NCI-H748 treated with DMSO at 0.1 percent for 48 hours (cell line): ENCODE results near the gene BSG.
"Not testable (repeated sequence)": the region's sequence is repeated elsewhere in the genome, so short reads cannot be mapped to it uniquely, and the experiment has no call there.

Source experiments
- DNase-seq: peaks from one replicate; lab custom pipeline; 2025; lab: John Stamatoyannopoulos, UW

BSG gene

DNA sequence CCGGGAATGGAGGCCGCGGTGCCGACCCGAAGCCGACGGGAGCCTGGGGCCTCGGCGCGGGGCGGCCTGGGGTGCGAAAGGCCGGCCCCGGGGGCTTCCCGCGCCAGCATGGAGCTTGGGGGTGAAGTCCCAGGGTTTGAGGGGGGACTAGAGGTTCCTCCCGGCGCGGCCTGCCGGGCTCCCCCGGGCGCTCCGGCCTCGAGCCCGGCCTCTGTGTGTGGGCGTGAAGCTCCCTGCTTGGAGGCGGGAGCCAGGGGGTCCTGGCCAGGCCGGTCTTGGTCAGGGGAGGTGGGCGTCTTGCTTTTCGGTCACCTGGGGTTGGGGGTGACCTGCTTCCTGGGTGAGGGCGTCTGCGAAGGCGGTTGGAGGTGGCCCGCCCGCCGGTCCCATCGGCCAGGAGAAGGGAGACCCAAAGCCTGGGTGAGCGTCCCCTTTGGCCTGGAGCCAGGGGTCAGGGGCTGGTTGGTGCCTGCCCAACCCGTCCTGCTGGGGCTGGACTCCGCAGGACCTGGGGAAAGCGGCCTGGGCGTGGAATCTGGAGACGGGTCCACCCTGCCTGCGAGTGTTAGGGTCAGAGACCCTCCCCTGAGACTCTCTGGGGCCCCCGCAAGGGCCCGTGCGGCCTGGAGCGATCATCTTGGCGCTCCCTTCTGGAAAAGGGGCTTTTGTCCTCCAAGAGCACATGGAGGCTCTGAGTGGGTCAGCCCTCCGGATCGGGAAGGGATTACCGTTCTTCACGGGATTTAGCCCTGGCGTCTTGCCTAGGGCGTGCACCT lies 535 bp downstream of the BSG start:
- DNase-seq, result no peak

DNA sequence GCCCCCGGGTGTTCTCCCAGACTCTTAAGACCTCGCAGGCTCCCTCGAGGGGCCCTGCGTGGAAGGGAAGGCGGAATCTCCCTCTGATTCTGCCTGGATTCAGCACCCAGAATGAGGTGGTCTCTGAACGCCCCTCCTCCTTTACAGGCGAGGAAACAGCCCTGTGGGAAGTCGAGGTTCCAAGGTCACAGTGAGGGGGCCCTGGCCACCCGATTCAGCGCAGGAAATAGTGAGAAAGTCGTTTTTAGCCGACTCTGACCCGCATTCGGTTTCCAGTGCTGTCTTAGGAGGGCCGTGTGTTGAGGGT lies 1.1 kb downstream of the BSG start:
- DNase-seq, result no peak

DNA sequence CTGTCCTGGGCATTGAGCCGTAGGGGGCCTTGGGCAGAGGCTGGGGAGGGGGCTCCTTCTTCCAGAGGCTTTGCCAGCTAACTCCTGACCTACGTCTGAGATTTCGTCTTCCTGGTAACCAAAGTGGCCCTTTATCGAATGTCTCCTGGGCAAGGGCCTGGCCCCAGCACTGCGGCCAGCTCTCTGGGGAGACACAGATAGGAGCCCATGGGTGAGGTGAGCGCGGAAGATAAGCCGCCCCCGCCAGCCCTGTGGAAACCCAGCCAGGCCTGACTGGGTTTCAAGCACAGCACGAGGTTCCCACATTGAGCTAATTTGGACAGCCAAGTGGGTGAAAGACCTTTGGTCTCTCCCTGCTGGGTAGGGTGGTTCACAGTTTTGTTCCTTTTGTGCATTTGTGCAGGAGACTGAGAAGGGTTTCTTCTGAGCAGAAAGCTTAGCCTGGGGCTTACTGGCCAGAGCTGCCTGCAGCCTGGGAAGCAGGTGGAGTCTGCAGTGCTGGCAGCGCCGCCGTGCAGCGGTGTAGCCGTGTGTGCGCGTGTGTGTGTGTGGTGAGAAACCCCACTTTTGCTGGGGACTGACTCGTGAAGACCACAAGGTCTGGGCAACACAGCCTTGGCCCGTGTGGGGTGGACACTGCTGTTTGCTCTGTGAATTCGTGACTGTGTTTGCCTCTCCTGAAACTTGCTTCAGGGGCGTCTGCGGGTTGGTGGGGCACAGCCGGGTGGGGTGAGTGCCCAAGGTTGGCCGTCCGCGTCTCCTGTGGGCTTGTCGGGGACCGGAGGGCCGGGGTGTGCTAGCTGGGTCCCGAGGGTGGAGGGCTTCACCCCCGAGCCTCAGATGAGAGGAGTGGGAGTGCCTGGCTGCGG lies 2.5 kb downstream of the BSG start:
- no peak for DNase-seq

DNA sequence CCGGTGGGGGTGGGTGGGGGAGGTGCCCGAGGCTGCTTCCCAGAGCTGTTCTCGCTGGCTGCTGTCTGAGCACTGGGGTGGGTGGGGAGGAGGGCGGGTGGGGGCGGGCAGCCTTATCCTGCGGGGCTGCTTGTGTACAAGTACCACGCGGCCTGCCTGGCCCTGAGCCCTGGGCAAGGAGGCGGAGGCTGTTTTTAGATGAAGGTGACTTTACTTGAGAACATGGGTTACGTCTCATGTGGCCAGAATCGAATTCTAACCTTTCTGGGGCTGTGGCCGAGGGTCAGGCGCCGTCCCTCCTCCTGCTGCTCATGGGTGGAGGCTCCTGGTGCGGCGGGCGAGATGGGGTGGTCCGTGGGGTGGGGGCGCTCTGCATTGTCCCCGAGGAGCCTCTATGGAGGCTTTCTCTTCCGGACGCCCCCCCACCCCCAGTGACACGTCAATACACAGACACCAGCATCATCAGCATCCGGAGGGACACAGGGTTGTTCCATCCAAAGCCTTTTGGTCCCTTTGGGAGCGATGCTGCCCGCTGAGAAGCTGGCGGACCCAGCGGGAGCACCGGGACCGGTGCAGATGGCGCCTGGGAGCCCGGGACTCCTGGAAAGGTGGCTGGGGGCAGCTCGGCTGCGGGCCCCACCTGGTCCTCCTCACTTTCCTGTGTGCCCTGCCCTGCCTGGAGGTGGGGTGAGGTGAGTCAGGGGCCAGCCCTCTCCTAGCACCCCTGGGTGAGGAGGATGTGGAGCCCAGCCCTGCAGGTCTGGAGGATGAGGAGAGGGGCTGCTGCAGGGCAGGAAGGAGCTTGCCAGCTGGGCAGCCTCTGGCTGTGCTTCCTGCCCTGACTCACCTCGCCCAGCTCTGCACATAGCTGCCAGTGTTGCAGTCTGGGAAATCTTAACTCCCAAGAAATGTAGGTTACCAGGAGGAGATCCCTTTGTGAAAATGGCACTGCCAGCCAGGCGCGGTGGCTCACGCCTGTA lies 3.4 kb downstream of the BSG start:
- no peak for DNase-seq

DNA sequence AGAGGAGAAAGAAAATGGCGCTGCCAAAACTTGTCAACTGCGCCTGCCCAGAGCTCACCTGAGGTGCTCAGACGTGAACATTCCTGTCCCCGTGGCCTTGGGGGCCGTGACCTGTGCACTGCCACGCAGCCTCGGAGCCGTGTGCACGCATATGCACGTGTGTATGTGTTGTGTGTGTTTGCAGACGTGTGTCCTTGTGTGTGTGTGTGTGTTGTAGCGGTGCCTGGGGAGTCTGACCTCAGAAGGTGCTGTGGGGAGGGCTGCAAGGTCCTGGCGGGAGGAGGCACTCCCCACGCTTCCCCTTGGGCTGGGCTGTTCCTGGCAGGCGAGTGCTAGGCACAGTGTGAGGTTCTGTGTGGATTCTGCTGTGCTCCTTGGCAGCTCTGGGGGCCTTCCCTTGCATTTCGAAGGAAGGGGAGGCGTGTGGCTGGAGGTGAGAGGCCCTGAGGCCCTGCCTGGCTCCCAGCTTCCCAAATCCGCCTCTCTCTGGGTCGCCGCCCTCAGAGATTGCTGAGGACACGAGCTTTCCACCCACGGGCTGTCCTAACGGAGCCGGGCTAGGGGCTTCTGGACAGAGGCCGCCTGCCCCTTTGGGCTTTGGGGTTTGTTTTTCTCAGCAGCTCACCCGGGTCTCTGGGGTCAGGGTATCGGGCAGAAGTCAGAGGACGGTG lies 4.5 kb downstream of the BSG start:
- no peak for DNase-seq

DNA sequence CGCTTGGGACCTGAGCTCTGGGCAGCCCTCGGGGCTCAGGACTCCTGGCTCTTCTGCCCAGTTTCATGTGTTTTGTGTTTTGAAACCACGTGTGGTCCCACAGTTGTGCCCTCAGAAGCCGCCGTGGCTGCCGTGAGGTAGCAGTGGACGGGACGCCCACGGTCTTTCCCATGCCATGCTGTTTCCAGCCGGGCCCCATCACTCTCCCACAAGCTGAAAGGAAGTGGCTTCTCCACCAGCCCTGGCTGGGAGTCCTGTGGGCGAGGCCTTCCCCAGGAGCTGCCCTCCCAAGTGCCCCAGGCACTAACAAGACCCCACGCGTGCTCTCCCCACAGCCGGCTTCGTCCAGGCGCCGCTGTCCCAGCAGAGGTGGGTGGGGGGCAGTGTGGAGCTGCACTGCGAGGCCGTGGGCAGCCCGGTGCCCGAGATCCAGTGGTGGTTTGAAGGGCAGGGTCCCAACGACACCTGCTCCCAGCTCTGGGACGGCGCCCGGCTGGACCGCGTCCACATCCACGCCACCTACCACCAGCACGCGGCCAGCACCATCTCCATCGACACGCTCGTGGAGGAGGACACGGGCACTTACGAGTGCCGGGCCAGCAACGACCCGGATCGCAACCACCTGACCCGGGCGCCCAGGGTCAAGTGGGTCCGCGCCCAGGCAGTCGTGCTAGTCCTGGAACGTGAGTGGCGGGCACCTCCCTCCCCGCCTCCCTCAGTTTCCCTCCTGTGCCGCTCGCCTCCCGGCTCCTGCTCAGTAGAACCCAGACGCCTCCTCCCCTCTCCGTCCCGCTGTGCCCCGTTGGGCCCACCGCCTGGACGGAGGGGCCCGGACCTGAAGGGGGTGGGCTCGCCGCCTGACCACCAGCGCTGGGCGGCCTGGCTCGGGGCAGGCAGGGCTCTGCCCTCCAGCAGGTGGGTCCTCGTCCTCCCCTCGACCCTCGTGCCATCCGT lies 5.3 kb downstream of the BSG start:
- no peak for DNase-seq

DNA sequence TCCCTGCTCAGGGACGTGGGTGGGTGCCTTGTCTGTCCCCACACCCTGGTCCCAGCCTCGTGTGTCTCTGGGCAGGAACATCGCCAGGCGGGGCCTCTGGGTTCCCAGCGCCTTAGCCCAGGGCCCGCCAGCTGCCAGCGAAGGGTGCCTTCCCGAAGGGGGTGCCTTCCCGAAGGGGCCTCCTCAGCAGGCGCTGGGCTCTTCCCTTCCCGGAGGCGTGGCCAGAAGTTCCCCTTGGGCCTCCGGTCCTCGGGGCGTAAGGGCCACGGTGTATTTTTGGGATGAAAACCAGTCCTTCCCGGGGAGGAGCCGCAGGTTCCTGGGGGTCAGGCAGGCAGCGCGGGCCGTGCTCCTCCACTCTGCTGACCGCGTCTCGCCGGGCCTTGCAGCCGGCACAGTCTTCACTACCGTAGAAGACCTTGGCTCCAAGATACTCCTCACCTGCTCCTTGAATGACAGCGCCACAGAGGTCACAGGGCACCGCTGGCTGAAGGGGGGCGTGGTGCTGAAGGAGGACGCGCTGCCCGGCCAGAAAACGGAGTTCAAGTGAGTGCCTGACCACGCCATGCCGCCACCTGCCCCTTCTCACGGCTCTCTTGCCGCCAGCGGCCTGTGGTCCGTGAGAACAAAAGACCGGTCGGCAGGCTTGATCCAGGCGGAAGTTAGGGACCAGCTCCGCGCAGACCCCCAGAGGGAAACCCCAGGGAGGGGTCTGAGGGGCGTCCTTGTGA lies 6.9 kb downstream of the BSG start:
- no peak for DNase-seq

DNA sequence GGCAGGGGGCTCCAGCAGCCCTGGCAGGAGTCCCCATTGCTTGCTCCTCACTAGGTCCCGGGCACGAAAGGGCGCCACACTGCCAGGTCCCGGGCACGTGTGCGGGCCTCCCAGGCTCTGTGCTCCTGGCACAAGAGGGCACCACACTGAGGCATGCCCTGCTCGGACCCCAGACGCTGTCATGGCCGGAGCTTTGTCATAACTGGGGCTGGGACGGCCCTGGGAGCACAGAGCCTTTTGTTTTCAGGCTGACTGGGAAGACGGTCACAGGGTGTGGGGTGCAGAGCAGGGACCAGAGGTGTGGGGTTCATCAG lies 7.4 kb downstream of the BSG start:
- DNase-seq, result no peak

DNA sequence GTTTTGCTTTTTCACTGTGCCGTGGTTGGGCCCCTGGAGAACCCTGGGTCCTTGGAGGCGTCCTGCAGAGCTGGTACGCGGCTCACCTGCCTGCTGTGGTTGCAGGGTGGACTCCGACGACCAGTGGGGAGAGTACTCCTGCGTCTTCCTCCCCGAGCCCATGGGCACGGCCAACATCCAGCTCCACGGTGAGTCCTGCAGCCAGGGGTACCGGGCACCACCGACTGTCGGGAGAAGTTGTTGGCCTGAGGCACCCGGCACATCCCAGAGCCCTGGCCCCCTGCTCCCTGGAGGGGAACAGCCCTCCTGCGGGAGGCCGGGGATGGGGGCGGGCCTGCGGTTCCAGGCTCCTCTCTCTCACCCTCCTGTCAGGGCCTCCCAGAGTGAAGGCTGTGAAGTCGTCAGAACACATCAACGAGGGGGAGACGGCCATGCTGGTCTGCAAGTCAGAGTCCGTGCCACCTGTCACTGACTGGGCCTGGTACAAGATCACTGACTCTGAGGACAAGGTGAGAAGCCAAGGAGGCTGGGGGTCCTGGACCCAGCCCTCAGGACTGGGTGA lies 8.0 kb downstream of the BSG start:
- DNase-seq, result no peak

DNA sequence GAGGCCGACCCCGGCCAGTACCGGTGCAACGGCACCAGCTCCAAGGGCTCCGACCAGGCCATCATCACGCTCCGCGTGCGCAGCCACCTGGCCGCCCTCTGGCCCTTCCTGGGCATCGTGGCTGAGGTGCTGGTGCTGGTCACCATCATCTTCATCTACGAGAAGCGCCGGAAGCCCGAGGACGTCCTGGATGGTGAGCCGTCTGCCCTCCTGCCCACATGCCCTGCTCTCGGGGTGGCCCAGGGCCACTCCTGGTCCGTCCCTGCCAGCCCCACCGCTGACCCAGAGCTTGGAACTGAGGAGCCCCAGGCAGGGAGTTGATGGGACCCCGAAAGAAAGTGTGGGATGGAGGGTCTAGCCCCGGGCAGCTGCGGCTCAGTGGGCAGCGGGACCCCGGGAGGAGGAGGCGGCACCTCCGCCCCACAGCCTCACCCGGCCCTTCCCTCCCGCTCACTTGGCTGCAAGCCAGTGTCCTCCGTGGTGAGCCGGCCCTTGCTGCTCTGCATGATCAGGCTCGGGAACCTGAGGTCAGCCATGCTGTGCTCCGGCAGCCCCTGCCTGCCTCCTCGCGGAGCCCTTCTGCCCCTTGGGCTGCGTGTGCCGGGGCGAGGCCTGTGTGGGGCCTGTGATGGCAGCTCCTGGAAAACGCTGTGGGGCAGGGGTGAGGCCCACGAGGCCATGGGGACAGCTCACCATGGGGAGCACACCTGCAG lies 9.2 kb downstream of the BSG start:
- no peak for DNase-seq

DNA sequence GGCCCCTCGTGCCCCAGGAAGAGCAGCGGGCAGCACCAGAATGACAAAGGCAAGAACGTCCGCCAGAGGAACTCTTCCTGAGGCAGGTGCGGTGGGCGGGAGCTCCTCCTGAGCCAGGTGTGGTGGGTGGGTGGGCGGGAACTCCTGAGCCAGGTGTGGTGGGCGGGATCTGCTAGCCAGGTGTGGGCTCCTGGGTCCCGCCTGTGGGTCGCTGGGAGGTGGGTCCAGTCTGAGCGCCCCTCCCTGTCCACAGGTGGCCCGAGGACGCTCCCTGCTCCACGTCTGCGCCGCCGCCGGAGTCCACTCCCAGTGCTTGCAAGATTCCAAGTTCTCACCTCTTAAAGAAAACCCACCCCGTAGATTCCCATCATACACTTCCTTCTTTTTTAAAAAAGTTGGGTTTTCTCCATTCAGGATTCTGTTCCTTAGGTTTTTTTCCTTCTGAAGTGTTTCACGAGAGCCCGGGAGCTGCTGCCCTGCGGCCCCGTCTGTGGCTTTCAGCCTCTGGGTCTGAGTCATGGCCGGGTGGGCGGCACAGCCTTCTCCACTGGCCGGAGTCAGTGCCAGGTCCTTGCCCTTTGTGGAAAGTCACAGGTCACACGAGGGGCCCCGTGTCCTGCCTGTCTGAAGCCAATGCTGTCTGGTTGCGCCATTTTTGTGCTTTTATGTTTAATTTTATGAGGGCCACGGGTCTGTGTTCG lies 10.3 kb downstream of the BSG start:
- DNase-seq, result no peak

DNA sequence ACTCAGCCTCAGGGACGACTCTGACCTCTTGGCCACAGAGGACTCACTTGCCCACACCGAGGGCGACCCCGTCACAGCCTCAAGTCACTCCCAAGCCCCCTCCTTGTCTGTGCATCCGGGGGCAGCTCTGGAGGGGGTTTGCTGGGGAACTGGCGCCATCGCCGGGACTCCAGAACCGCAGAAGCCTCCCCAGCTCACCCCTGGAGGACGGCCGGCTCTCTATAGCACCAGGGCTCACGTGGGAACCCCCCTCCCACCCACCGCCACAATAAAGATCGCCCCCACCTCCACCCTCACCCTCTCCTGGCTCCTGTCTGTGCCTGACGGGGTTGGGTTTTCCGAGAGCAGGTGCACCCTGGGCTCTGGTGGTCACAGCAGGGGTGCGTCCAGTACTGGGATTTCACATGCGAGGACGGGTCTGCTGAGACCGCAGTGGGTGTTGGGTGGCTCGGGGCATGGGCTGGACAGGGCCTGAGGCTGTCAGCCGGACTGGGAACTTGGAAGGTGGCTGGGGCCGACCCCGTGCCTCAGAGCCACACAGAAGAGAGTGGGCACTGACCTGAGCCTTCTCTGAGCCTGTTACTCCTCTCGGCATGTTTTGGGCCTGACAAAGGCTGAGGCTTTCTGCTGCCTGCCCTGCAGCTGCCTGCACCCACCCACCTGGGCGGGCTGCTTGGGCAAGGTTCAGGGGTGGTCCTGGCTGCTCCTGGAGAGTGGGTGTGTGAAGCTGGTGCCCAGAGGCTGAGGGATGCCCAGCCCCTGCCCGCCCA lies 11.0 kb downstream of the BSG start:
- no peak for DNase-seq

DNA sequence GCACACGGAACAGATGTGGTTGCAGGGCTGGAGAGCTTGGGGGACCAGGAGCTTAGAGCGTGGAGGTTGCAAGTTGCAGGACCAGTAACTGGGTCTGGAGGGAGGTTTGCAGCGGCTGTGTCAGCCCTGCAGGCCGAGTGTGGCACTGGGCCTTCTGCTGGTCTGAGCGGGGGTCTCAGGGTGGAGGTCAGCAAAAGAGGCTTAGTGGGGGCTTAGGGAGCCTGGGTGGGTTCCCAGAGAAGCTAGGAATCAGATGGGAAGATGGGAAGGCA lies 11.5 kb downstream of the BSG start:
- no peak for DNase-seq

DNA sequence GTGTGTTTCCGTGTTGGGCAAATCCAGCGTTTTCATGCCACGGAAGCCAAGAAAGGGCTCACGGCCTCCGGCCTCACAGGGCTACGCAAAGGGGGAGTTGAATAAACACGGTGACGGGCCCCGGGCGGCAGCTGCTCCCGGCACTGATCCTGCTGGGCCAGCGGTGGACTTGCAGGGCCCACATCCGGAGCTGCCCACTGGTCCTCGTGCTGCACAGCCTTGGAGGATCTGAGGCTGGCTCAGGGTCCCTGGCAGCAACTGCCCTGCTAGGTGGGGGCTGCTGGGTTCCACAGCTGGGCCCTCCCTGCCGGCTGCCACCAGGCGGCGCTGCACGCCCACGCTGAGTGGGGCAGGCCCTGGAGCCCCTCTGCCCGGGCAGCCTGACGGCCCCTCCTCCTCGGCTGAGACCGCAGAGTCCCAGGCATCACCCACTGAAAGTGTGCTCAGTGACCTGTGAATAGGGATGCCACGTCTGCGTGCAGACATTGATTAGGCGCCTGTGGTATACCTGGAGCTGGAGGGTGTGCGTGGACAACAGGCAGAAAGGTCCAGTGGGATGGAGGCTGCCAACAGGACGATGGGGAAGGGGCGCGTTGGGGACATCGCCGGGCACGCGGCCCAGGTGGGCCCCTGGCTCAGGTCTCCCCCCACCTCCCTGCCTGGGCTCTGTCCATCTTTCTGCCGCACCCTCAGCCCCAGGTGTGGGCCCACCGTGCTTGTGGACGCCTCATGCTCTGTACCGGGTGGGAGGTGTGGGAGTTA lies 12.0 kb downstream of the BSG start:
- DNase-seq, result no peak

DNA sequence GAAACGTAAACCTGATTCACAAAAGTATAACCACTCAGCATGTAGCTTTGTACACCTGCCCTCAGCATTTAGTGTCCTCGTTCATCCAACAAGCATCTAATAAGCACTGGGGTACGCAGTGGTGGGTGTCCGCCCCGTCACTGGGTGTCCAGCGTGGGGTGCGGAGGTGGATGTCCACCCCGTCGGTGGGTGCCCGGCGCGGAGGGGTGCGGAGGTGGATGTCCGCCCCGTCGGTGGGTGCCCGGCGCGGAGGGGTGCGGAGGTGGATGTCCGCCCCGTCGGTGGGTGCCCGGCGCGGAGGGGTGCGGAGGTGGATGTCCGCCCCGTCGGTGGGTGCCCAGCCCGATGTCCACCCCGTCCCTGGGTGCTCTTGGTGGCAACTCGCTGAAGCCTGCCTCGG lies 12.8 kb downstream of the BSG start:
- DNase-seq, result not testable (repeated sequence)

DNA sequence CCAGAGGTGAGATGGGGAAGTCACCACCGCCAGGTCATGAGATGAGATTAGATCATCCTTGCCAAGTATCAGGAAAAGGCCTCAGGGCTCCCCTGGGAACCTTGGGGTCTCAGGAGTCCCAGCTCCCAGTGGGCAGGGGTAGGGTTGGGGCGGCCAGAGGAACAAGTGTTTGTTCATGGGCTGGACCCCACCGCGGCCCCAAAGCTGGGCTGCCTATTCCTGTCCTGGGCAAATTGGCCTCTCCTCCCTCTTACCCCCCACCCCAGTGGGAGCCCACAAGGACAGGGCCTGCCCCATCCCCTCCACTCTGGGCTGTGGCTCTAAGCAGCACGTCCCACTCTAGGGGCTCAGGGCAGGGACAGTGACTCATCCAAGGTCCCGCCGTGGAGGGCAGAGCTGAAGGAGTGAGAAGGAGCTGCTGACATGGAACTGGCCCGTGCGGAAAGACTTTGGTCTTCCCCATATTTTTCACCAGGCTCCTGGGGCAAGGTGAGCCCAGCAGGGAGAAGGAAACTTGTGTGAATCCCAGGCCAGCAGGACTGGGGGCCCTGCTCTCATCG lies 13.2 kb downstream of the BSG start:
- no peak for DNase-seq
